Thymus (tissue), 11 donors: ENCODE data around the gene APBB2. TPM values are rescaled to one million over a fixed set of nuclear protein-coding genes. Genes with fewer than 3 reads are reported as not detected.
A peak's percentile ranks its signal among the peaks of the same experiment; 100 is the strongest.

Experiments
- DNase-seq, 9 donors: peaks; one replicate each; pipeline ENCODE4 v3.0.0-alpha.2; 2013; ENCODE audit warnings: low spot score in 9 of 9, low read depth in 6 of 9, missing footprints in 1 of 9
- H3K27ac ChIP-seq, 2 donors: one replicate each; pipeline ENCODE4 v1.5.1; 2013; ENCODE audit warnings: control low read depth in 1 of 2, low read depth in 1 of 2, low read length in 1 of 2, mild to moderate bottlenecking in 1 of 2, moderate library complexity in 1 of 2
- H3K27me3 ChIP-seq, 2 donors: one replicate each; pipeline ENCODE4 v1.5.1; 2013; ENCODE audit warnings: low read length in 1 of 2; ENCODE audit not compliant: control insufficient read depth in 2 of 2, insufficient read depth in 1 of 2
- H3K36me3 ChIP-seq, 2 donors: one replicate each; pipeline ENCODE4 v1.5.1; 2013; ENCODE audit warnings: low read length in 1 of 2, mild to moderate bottlenecking in 1 of 2, moderate library complexity in 1 of 2; ENCODE audit not compliant: control insufficient read depth in 2 of 2, insufficient read depth in 2 of 2
- H3K4me1 ChIP-seq, 2 donors: one replicate each; pipeline ENCODE4 v1.5.1; 2013; ENCODE audit warnings: low read length in 2 of 2; ENCODE audit not compliant: control insufficient read depth in 2 of 2, insufficient read depth in 2 of 2
- H3K4me3 ChIP-seq, 2 donors: one replicate each; pipeline ENCODE4 v1.5.1; 2013; ENCODE audit warnings: low read length in 2 of 2, control low read depth in 1 of 2, mild to moderate bottlenecking in 1 of 2
- H3K9me3 ChIP-seq, 2 donors: one replicate each; pipeline ENCODE4 v1.5.1; 2013; ENCODE audit warnings: low read length in 1 of 2, mild to moderate bottlenecking in 1 of 2; ENCODE audit not compliant: control insufficient read depth in 2 of 2, insufficient read depth in 1 of 2
- WGBS: extraction: QIAGEN DNeasy Blood & Tissue Kit; methylation state at CpG from one replicate; pipeline ENCODE4 v1.1.7; 2013; 5-methylcytosine and 5-hydroxymethylcytosine counted together
- polyA plus RNA-seq: library from polyadenylated mRNA; stranded (reverse); fragments of 200-250 nt; gene quantifications from one replicate; pipeline ENCODE4 v1.2.3, GENCODE V29; 2013
- total RNA-seq: library from RNA; stranded (reverse); fragments of 120-200 nt; gene quantifications from one replicate; pipeline ENCODE4 v1.2.4, GENCODE V29; 2013
- donor health status: healthy.

APBB2 gene
- total and polyA plus RNA-seq, 2 donors: 10.0 to 20.2 TPM

GRCh38 chr4:41132055-41132683 lies 82.2 kb downstream of the APBB2 start:
- H3K27ac ChIP-seq: no peak overlapping the region
- peaks cover 0 to 2% of the 10 kb centered on the region in 2 donors for H3K4me1 ChIP-seq

GRCh38 chr4:41129936-41130440 lies 84.4 kb downstream of the APBB2 start:
- Histone ChIP-seq H3K4me1 (peaks cover 0 to 2% of the 10 kb centered on the region in 2 donors), H3K27ac (no peak overlapping the region), H3K4me3 (no peak overlapping the region), H3K36me3 (no peaks in the 10 kb centered on the region), H3K27me3 (no peaks in the 10 kb centered on the region), H3K9me3 (no peaks in the 10 kb centered on the region)
- 95% methylated on average over 6 of the region's 6 CpGs for WGBS
- no peak for DNase-seq

More at GRCh38 chr4:41132055-41132683, 82.2 kb downstream of the APBB2 start:
- 93% methylated on average over 2 of the region's 2 CpGs for WGBS
- DNase-seq: no peak
- H3K27me3 ChIP-seq: no peaks in the 10 kb centered on the region
- H3K9me3 ChIP-seq: no peaks in the 10 kb centered on the region
- no peak overlapping the region for H3K4me3 ChIP-seq
- no peaks in the 10 kb centered on the region for H3K36me3 ChIP-seq

GRCh38 chr4:41129128-41129754 lies 85.1 kb downstream of the APBB2 start:
- peaks cover 0 to 2% of the 10 kb centered on the region in 2 donors for H3K4me1 ChIP-seq
- no peak overlapping the region for H3K27ac ChIP-seq
- H3K36me3 ChIP-seq: no peaks in the 10 kb centered on the region
- no peak for DNase-seq
- H3K27me3 ChIP-seq: no peaks in the 10 kb centered on the region
- WGBS: 94% methylated on average over 1 of the region's 1 CpG
- no peaks in the 10 kb centered on the region for H3K9me3 ChIP-seq
- H3K4me3 ChIP-seq: no peak overlapping the region

GRCh38 chr4:41125558-41126311 lies 88.6 kb downstream of the APBB2 start:
- Histone ChIP-seq H3K4me1 (peaks cover 0 to 5% of the 10 kb centered on the region in 2 donors), H3K9me3 (no peaks in the 10 kb centered on the region), H3K27me3 (no peaks in the 10 kb centered on the region), H3K36me3 (no peaks in the 10 kb centered on the region), H3K27ac (peak overlapping the region; percentile 28 to 31), H3K4me3 (no peak overlapping the region)
- peak in 3 of 9 donors; percentile 2 to 13 (median 4) for DNase-seq
- 88% methylated on average over 7 of the region's 7 CpGs for WGBS

- DNase-seq: no peak
- H3K27ac ChIP-seq: no peak overlapping the region
Observed at GRCh38 chr4:41124916-41125548, 89.3 kb downstream of the APBB2 start.

GRCh38 chr4:41122775-41123174 lies 91.6 kb downstream of the APBB2 start:
- peaks cover 0 to 4% of the 10 kb centered on the region in 2 donors for H3K4me1 ChIP-seq
- 94% methylated on average over 7 of the region's 7 CpGs for WGBS

More at GRCh38 chr4:41124916-41125548, 89.3 kb downstream of the APBB2 start:
- WGBS: 89% methylated on average over 3 of the region's 3 CpGs
- no peaks in the 10 kb centered on the region for H3K36me3 ChIP-seq
- no peaks in the 10 kb centered on the region for H3K9me3 ChIP-seq
- no peaks in the 10 kb centered on the region for H3K27me3 ChIP-seq
- no peak overlapping the region for H3K4me3 ChIP-seq
- peaks cover 0 to 4% of the 10 kb centered on the region in 2 donors for H3K4me1 ChIP-seq

GRCh38 chr4:41122309-41122708 lies 92.0 kb downstream of the APBB2 start:
- Histone ChIP-seq H3K4me1 (peaks cover 0 to 4% of the 10 kb centered on the region in 2 donors), H3K36me3 (no peaks in the 10 kb centered on the region), H3K4me3 (no peak overlapping the region), H3K27ac (no peak overlapping the region), H3K9me3 (no peaks in the 10 kb centered on the region), H3K27me3 (no peaks in the 10 kb centered on the region)
- DNase-seq: no peak

More at GRCh38 chr4:41122775-41123174, 91.6 kb downstream of the APBB2 start:
- DNase-seq: no peak
- Histone ChIP-seq H3K27ac (no peak overlapping the region), H3K36me3 (no peaks in the 10 kb centered on the region), H3K27me3 (no peaks in the 10 kb centered on the region), H3K9me3 (no peaks in the 10 kb centered on the region), H3K4me3 (no peak overlapping the region)

GRCh38 chr4:41121906-41122305 lies 92.4 kb downstream of the APBB2 start:
- Histone ChIP-seq H3K4me1 (peaks cover 0 to 4% of the 10 kb centered on the region in 2 donors), H3K27ac (no peak overlapping the region), H3K9me3 (no peaks in the 10 kb centered on the region), H3K27me3 (no peaks in the 10 kb centered on the region), H3K36me3 (no peaks in the 10 kb centered on the region), H3K4me3 (no peak overlapping the region)
- DNase-seq: no peak
- 94% methylated on average over 2 of the region's 2 CpGs for WGBS
